HepG2 (cell line): ENCODE measurements around the gene POLA2. TPM values are rescaled to one million over a fixed set of nuclear protein-coding genes. Genes with fewer than 3 reads are reported as not detected.

Experiments used
- ATAC-seq: fragments of 200-7000 bp; cut with Tn5 transposase; 3 replicates; pipeline ENCODE4 v1.9.1; 2020; ENCODE audit warnings: mild to moderate bottlenecking, moderate library complexity
- BruUV-seq: library from RNA; stranded (reverse); fragments of 400-500 nt; replicated peaks from 2 replicates; lab custom pipeline; 2021; lab: Mats Ljungman, UMichigan
- CTCF ChIA-PET: fragments of 300-600 bp; formaldehyde crosslinking; extraction: SDS; loops from one replicate; lab custom pipeline; 2021; ENCODE audit warnings: low total read pairs, inconsistent platforms, low intra/inter-chr PET ratio; lab: Yijun Ruan, JAX
- POLR2A ChIA-PET: fragments of 350-600 bp; sonication (Branson Sonifier 250); formaldehyde crosslinking; loops from one replicate; lab custom pipeline; 2020; ENCODE audit warnings: antibody characterized with exemption, inconsistent platforms; lab: Yijun Ruan, JAX
- DNase-seq: peaks from one replicate; pipeline ENCODE4 v3.0.0-alpha.2; 2015; ENCODE audit warnings: low spot score
- FAIRE-seq: peaks from 3 replicates; lab custom pipeline; 2011; peaks lifted over from hg19 to GRCh38; lab: Jason Lieb, UNC
- H2AFZ ChIP-seq: one replicate; pipeline ENCODE4 v1.6.1; 2011; ENCODE audit warnings: low read length, inconsistent platforms
- H3K27ac ChIP-seq: fragments of 300-600 bp; 3 replicates; pipeline ENCODE4 v1.8.0; 2011; ENCODE audit warnings: mixed run types, mild to moderate bottlenecking, mixed read lengths, low read length, inconsistent platforms; ENCODE audit not compliant: insufficient read depth; ENCODE audit errors: extremely low read length
- H3K27me3 ChIP-seq, 2 experiments: fragments of 200-600 bp in 1 of 2; 2 replicates in 1 of 2; 3 replicates in 1 of 2; pipeline versions ENCODE4 v1.6.0 to v1.8.0; 2011; ENCODE audit warnings: low read length in 2 of 2, mild to moderate bottlenecking in 2 of 2, moderate library complexity in 2 of 2, inconsistent platforms in 1 of 2; ENCODE audit not compliant: insufficient read depth in 2 of 2, control insufficient read depth in 1 of 2
- H3K36me3 ChIP-seq, 2 experiments: fragments of 200-600 bp in 1 of 2; replicated peaks in 1 of 2; 2 replicates in 1 of 2; 3 replicates in 1 of 2; pipeline versions ENCODE4 v1.5.1 to v1.8.0; 2011; ENCODE audit warnings: low read length in 2 of 2, inconsistent platforms in 1 of 2; ENCODE audit not compliant: insufficient read depth in 2 of 2, control insufficient read depth in 1 of 2
- H3K4me1 ChIP-seq: 2 replicates; pipeline ENCODE4 v1.5.1; 2012; ENCODE audit warnings: low read length, inconsistent platforms; ENCODE audit not compliant: insufficient read depth
- H3K4me2 ChIP-seq: 2 replicates; pipeline ENCODE4 v1.6.0; 2011; ENCODE audit warnings: low read depth, low read length, inconsistent platforms
- H3K4me3 ChIP-seq, 3 experiments: fragments of 200-600 bp in 1 of 3; sonication (generic), shearing (Covaris generic) in 1 of 3; replicated peaks in 1 of 3; 2 replicates each; pipeline ENCODE4 v1.5.1; 2011 to 2016; ENCODE audit warnings: low read length in 3 of 3, inconsistent platforms in 2 of 3, low read depth in 2 of 3, mild to moderate bottlenecking in 2 of 3, control low read depth in 1 of 3, mixed read lengths in 1 of 3; ENCODE audit not compliant: insufficient read depth in 1 of 3
- H3K79me2 ChIP-seq: one replicate; pipeline ENCODE4 v1.6.1; 2011; ENCODE audit warnings: low read length, inconsistent platforms; ENCODE audit not compliant: insufficient read depth
- H3K9ac ChIP-seq: 2 replicates; pipeline ENCODE4 v1.6.0; 2011; ENCODE audit warnings: mild to moderate bottlenecking, low read depth, low read length, inconsistent platforms; ENCODE audit not compliant: insufficient read depth
- H3K9me3 ChIP-seq: 2 replicates; pipeline ENCODE4 v1.5.1; 2012; ENCODE audit warnings: mild to moderate bottlenecking, low read length
- H4K20me1 ChIP-seq: 2 replicates; pipeline ENCODE4 v1.6.0; 2011; ENCODE audit warnings: inconsistent platforms, mild to moderate bottlenecking, low read length, moderate library complexity; ENCODE audit not compliant: insufficient read depth
- BORCS8-MEF2B ChIP-seq: sonication (generic); formaldehyde crosslinking; IDR thresholded peaks from 2 replicates; pipeline ENCODE4 v1.8.0; 2022; ENCODE audit warnings: mild to moderate bottlenecking, missing genetic modification reagents
- KLF15 ChIP-seq: sonication (generic); formaldehyde crosslinking; IDR thresholded peaks from 2 replicates; pipeline ENCODE4 v1.8.1; 2023; ENCODE audit warnings: borderline replicate concordance, mild to moderate bottlenecking, inconsistent platforms, missing genetic modification reagents, mixed read lengths
- NFKB2 ChIP-seq: sonication (generic); formaldehyde crosslinking; IDR thresholded peaks from 2 replicates; pipeline ENCODE4 v1.4.0; 2020; ENCODE audit warnings: missing genetic modification reagents, borderline replicate concordance
- NONO ChIP-seq, 2 experiments: fragments of 450-650 bp in 1 of 2; sonication (generic) in 1 of 2; formaldehyde crosslinking in 1 of 2; IDR thresholded peaks in 1 of 2; conservative IDR thresholded peaks in 1 of 2; 2 replicates each; pipeline versions ENCODE4 v1.6.1 to v1.8.0; 2017 to 2022; ENCODE audit warnings: mild to moderate bottlenecking in 1 of 2, missing genetic modification reagents in 1 of 2, moderate library complexity in 1 of 2
- REST ChIP-seq, 2 experiments: IDR thresholded peaks; 2 replicates each; pipeline ENCODE4 v1.6.1; 2011 to 2012; ENCODE audit warnings: low read length in 2 of 2, borderline replicate concordance in 1 of 2, low read depth in 1 of 2, mild to moderate bottlenecking in 1 of 2, moderate library complexity in 1 of 2
- REXO4 ChIP-seq: sonication (generic); formaldehyde crosslinking; IDR thresholded peaks from 2 replicates; pipeline ENCODE4 v1.8.0; 2022; ENCODE audit warnings: missing genetic modification reagents, mild to moderate bottlenecking, borderline replicate concordance
- ZFP1 ChIP-seq: IDR thresholded peaks from 2 replicates; pipeline ENCODE4 v1.6.1; 2016
- ZFX ChIP-seq: sonication (generic); formaldehyde crosslinking; IDR thresholded peaks from 2 replicates; pipeline ENCODE4 v1.4.0; 2020; ENCODE audit warnings: mild to moderate bottlenecking, low read depth, missing genetic modification reagents, moderate library complexity
- ZNF430 ChIP-seq: sonication (generic); formaldehyde crosslinking; IDR thresholded peaks from 2 replicates; pipeline ENCODE4 v1.9.0; 2021; ENCODE audit warnings: mild to moderate bottlenecking, missing genetic modification reagents
- ZNF576 ChIP-seq: sonication (generic); formaldehyde crosslinking; IDR thresholded peaks from 2 replicates; pipeline ENCODE4 v1.4.0; 2020; ENCODE audit warnings: mild to moderate bottlenecking, missing genetic modification reagents
- WGBS: methylation state at CpG from one replicate; pipeline ENCODE4 v1.1.6; 2017; ENCODE audit warnings: low lambda C conversion rate; 5-methylcytosine and 5-hydroxymethylcytosine counted together
- in situ Hi-C: cut with HindIII; loops from 2 replicates; pipeline ENCODE4 v1.10.0; 2017; ENCODE audit warnings: low pct_unique_long_range_greater_than_20kb; ENCODE audit not compliant: extremely low pct_ligation_motif_present
- intact Hi-C: fragments of 100-400 bp; cut with micrococcal nuclease; formaldehyde crosslinking; loops from one replicate; pipeline ENCODE4 v1.10.0; 2022; ENCODE audit not compliant: unreplicated experiment
- polyA plus RNA-seq, 8 experiments: library from polyadenylated mRNA; depleted of rRNA in 3 of 8; stranded (reverse) in 7 of 8; unstranded in 1 of 8; fragments of >200 nt; fragmentation: Illumina TruSeq in 4 of 8; extraction: Trizol in 4 of 8; gene quantifications; 2 replicates each; pipeline versions ENCODE4 v1.2.1 to v1.2.3, GENCODE V29; 2011 to 2016; ENCODE audit warnings: low read depth in 4 of 8, missing spikeins in 1 of 8, mixed read lengths in 1 of 8; ENCODE audit not compliant: insufficient read depth in 1 of 8
- total RNA-seq, 5 experiments: library from RNA; depleted of rRNA; stranded (reverse); fragments of >200 nt; fragmentation: Illumina TruSeq; extraction: Trizol; gene quantifications; 2 replicates each; pipeline ENCODE4 v1.2.3, GENCODE V29; 2016; ENCODE audit warnings: low read depth in 1 of 5
- TF ChIP-seq, protein P1 (sequence below): sonication (generic); formaldehyde crosslinking; conservative IDR thresholded peaks from 2 replicates; pipeline ENCODE4 v1.8.1; 2023; ENCODE audit warnings: missing genetic modification reagents

The POLA2 gene
- total and polyA plus RNA-seq, 2 of the 13 experiments (the other 11 are each of a cell fraction or from before 2014, with no cell fraction given): 9.7 to 15.6 TPM

- no peak for TF ChIP-seq ZNF430 (CRISPR knock-in tag)
Measured at GRCh38 chr11:65223011-65223410, 38.8 kb upstream of the POLA2 start (continued).

DNA sequence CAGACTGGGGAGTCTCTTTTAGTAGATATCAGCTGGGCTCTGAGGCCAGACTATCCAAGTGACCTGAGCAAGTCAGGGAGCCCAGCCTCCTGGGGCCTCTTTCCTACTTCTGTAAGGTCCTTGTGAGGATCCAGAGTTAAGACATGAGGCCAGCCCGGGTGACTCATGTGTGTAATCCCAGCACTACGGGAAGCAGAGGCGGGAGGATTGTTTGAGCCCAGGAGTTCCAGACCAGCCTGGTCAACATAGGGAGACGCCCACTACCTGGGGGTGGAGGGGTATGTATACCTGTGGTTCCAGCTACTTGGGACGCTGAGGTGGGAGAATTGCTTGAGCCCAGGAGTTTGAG lies 36.9 kb upstream of the POLA2 start:
- no peaks in the 10 kb centered on the region for H4K20me1 ChIP-seq
- H3K27ac ChIP-seq: no peak overlapping the region
- ATAC-seq (peak; percentile 71), FAIRE-seq (no peak), DNase-seq (no peak)
- 3% methylated on average over 5 of the region's 5 CpGs for WGBS
- POLR2A ChIA-PET: interaction anchor here (0.7 to 2.4 kb wide), 7 partner anchors 25 to 116 kb away, joined by 3 to 10 read pairs (median 6); partner anchors contain the start of genes CDC42EP2, DPF2, POLA2 and SYVN1
- H2AFZ ChIP-seq: peak overlapping the region; percentile 85
- H3K9me3 ChIP-seq: no peaks in the 10 kb centered on the region
- no peaks in the 10 kb centered on the region for H3K79me2 ChIP-seq
- peak overlapping the region; percentile 91 for H3K4me2 ChIP-seq
- H3K36me3 ChIP-seq: no peaks in the 10 kb centered on the region
- H3K4me3 ChIP-seq: peak overlapping the region; percentile 66 to 79 (median 66); a peak in 5 of 6 replicates
- peaks cover 21% of the 10 kb centered on the region for H3K4me1 ChIP-seq
- CTCF ChIA-PET: interaction anchor here (1.0 to 2.2 kb wide), 5 partner anchors 21 to 90 kb away, joined by 3 to 20 read pairs (median 4); partner anchors contain the start of gene CDC42EP2
- no TSS peak for BruUV-seq
- peak overlapping the region; percentile 67; the same call in 1 of the 2 replicates for H3K9ac ChIP-seq
- in situ Hi-C loops: no loop called here
- intact Hi-C loops: loop anchor here (1.0 kb wide), 1 partner anchor 25 kb away; no protein-coding TSS in a partner anchor
- H3K27me3 ChIP-seq: peaks cover 0 to 8% of the 10 kb centered on the region in 2 experiments; a peak in 1 of 5 replicates
- TF ChIP-seq NONO (IDR thresholded peaks at IDR 0.05) (no peak), NONO (CRISPR knock-in tag; conservative IDR thresholded peaks at IDR 0.05) (no peak), ZNF576 (CRISPR knock-in tag) (no peak), KLF15 (no peak), ZFX (CRISPR knock-in tag) (no peak), REXO4 (no peak), BORCS8-MEF2B (0 out of 2 replicates have a peak, but pooled peaks have one; percentile 4), REST (IDR thresholded peaks at IDR 0.05; ENCODE audit: borderline replicate concordance in 1 of 2, low read depth in 1 of 2, low read length in 2 of 2) (no peak), NFKB2 (CRISPR knock-in tag) (no peak), ZFP1 (CRISPR knock-in tag) (no peak)
- TF ChIP-seq, protein P1, sequence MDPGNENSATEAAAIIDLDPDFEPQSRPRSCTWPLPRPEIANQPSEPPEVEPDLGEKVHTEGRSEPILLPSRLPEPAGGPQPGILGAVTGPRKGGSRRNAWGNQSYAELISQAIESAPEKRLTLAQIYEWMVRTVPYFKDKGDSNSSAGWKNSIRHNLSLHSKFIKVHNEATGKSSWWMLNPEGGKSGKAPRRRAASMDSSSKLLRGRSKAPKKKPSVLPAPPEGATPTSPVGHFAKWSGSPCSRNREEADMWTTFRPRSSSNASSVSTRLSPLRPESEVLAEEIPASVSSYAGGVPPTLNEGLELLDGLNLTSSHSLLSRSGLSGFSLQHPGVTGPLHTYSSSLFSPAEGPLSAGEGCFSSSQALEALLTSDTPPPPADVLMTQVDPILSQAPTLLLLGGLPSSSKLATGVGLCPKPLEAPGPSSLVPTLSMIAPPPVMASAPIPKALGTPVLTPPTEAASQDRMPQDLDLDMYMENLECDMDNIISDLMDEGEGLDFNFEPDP (CRISPR knock-in tag): no peak
